Spleen (tissue), 7 donors: ENCODE results near the gene ARPIN.

ENCODE experiments used
- CTCF ChIP-seq, 11 experiments: fragments of 200-600 bp in 7 of 11; fragments of 450-650 bp in 4 of 11; sonication (generic) in 4 of 11; IDR thresholded peaks in 8 of 11; conservative IDR thresholded peaks in 3 of 11; 1 replicate in 7 of 11; 2 replicates in 4 of 11; pipeline versions ENCODE4 v1.4.0 to v1.8.0; 2016 to 2021; ENCODE audit warnings: antibody characterized with exemption in 11 of 11, inconsistent platforms in 4 of 11, mild to moderate bottlenecking in 1 of 11
- POLR2A ChIP-seq, 3 donors: fragments of 450-650 bp; IDR thresholded peaks; one replicate each; pipeline ENCODE4 v1.5.1; 2017; ENCODE audit warnings: antibody characterized with exemption in 3 of 3, mild to moderate bottlenecking in 1 of 3
- POLR2AphosphoS5 ChIP-seq, 3 donors: sonication (generic); formaldehyde crosslinking; IDR thresholded peaks; one replicate each; pipeline ENCODE4 v1.5.1; 2017; ENCODE audit warnings: antibody characterized with exemption in 3 of 3
- donor health status: DM: no; HTN: no; CAD: no; lungs with moderate emphysema.
- donor health status: DM: no; HTN: no; CAD: no.
- donor health status: DM: no; HTN: no; CAD: no.

DNA sequence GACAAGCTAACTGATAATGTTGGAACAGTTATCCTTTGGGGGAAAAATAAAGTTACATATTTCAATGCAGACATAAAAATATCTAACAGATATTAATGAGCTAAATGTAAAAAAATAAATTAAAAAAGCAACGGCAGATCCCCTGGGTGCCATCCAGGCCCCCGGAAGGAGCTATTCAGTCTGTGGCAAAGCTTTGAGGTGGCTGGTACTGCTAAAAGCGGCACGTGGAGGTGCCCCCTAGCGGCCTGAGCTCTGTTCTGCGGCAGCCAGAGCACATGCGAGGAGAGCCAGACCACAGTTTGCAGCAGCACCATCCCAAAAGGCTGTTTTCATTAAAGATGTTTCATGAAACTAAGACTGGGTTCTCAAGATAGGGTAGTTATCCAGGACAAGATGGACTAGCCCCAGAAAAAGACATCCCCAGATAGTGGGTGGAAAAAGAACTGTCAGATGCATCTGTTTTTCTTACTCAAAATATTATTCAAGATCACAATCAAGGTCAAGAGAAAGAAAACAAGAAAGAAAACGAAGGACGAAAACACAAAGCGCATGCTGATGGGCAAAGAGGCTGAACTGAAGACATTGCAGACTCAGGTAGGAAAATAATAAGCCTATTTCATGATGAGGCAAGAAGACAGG is 37.7 kb downstream of the ARPIN start:
- TF ChIP-seq POLR2AphosphoS5 (IDR thresholded peaks at IDR 0.05) (peak; percentile 38 to 52 (median 51)), CTCF (IDR thresholded peaks at IDR 0.05 in 8 of 11, conservative IDR thresholded peaks at IDR 0.05 in 3 of 11) (peak; percentile 67 to 96 (median 92)), POLR2A (IDR thresholded peaks at IDR 0.05) (no peak)
